Measurements from ENCODE around the gene TGM5. TPM values are rescaled to one million over a fixed set of nuclear protein-coding genes. Genes with fewer than 3 reads are reported as not detected.

Gene TGM5
- total RNA-seq, 2 donors from 2014 or later: not detected

DNA sequence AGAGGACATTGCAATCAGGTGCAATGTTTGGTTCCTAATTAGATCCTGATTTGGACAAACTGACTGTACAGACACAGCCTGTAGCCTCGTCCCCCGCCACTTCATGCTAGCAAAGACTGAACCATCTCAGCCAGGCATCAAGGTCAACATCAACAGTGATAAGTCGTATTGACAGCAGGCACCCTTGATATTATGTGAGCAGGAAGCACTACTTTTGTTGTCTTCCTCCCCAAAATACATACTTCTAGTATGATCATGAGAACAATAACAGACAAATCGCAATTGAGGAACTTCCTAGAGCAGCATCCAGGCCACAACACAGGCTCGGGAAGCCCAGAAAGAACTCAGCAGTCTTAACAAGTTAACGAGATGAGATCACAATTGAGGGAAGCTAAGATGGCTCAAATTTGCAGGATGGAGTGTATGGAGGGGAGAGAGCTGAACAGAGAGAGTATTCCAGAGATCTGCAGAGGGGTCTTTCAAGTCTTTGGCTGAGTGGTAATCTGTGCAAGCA is 20.4 kb downstream of the TGM5 start:
- peaks cover 3 to 5% of the 10 kb centered on the region in 2 donors for H3K4me1 ChIP-seq (ENCODE audit: control insufficient read depth in 1 of 2, low read depth in 2 of 2)
- H3K27me3 ChIP-seq (replicated peaks; ENCODE audit: insufficient read depth): no peaks in the 10 kb centered on the region
- H3K4me3 ChIP-seq: no peak overlapping the region
- ATAC-seq (ENCODE audit: insufficient number of reproducible peaks, low FRiP score, low read depth): no peak
- H3K9me3 ChIP-seq: no peaks in the 10 kb centered on the region
- no peaks in the 10 kb centered on the region for H3K36me3 ChIP-seq
- no peak for TF ChIP-seq CTCF (IDR thresholded peaks at IDR 0.05)
- no peak for DNase-seq (ENCODE audit: low spot score)
- no peak overlapping the region for H3K27ac ChIP-seq

DNA sequence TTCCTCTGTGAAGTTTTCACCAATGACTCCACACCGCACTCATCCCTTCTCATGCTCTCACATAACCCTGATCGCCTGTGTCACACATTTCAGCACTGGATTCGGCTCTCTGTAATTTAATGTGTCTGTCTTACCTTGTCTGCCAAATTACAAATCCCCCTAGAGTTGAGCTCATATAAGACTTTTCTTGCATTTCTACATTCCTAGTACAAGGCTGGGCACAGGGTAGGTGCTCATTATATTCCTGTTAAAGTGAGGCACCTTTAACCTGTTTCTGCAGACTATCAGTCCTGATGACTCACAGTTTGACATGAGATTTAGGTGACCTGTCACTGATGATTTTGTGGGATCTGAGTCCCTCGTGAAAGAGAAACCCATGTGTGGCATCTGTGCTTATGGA is 22.6 kb downstream of the TGM5 start:
- ATAC-seq (ENCODE audit: insufficient number of reproducible peaks, low FRiP score, low read depth): no peak
- H3K36me3 ChIP-seq: no peaks in the 10 kb centered on the region
- no peak overlapping the region for H3K27ac ChIP-seq
- no peaks in the 10 kb centered on the region for H3K9me3 ChIP-seq
- DNase-seq (ENCODE audit: low spot score): no peak
- no peaks in the 10 kb centered on the region for H3K27me3 ChIP-seq (replicated peaks; ENCODE audit: insufficient read depth)
- peaks cover 4 to 6% of the 10 kb centered on the region in 2 donors for H3K4me1 ChIP-seq (ENCODE audit: control insufficient read depth in 1 of 2, low read depth in 2 of 2)
- no peak for TF ChIP-seq CTCF (IDR thresholded peaks at IDR 0.05)
- no peak overlapping the region for H3K4me3 ChIP-seq

- DNase-seq (ENCODE audit: low spot score): no peak
- TF ChIP-seq CTCF (IDR thresholded peaks at IDR 0.05): no peak
- no peak overlapping the region for H3K4me3 ChIP-seq
- peaks cover 4 to 6% of the 10 kb centered on the region in 2 donors for H3K4me1 ChIP-seq (ENCODE audit: control insufficient read depth in 1 of 2, low read depth in 2 of 2)
- no peaks in the 10 kb centered on the region for H3K27me3 ChIP-seq (replicated peaks; ENCODE audit: insufficient read depth)
- H3K27ac ChIP-seq: no peak overlapping the region
- no peak for ATAC-seq (ENCODE audit: insufficient number of reproducible peaks, low FRiP score, low read depth)
- H3K36me3 ChIP-seq: no peaks in the 10 kb centered on the region
- no peaks in the 10 kb centered on the region for H3K9me3 ChIP-seq
Measured at GRCh38 chr15:43243020-43243645, 23.6 kb downstream of the TGM5 start.

GRCh38 chr15:43242616-43243015 is 24.1 kb downstream of the TGM5 start:
- no peak for ATAC-seq (ENCODE audit: insufficient number of reproducible peaks, low FRiP score, low read depth)
- Histone ChIP-seq H3K4me3 (no peak overlapping the region), H3K4me1 (ENCODE audit: control insufficient read depth in 1 of 2, low read depth in 2 of 2) (peaks cover 4 to 6% of the 10 kb centered on the region in 2 donors), H3K27me3 (replicated peaks; ENCODE audit: insufficient read depth) (no peaks in the 10 kb centered on the region), H3K27ac (no peak overlapping the region), H3K9me3 (no peaks in the 10 kb centered on the region), H3K36me3 (no peaks in the 10 kb centered on the region)
- no peak for TF ChIP-seq CTCF (IDR thresholded peaks at IDR 0.05)
- no peak for DNase-seq (ENCODE audit: low spot score)

- peak overlapping the region; percentile 31 to 56 for H3K27ac ChIP-seq
- DNase-seq (ENCODE audit: low spot score) (peak; percentile 17), ATAC-seq (ENCODE audit: insufficient number of reproducible peaks, low FRiP score, low read depth) (peak; percentile 77)
- no peak overlapping the region for H3K4me3 ChIP-seq
- H3K4me1 ChIP-seq (ENCODE audit: control insufficient read depth in 1 of 2, low read depth in 2 of 2): peaks cover 4 to 6% of the 10 kb centered on the region in 2 donors
- no peaks in the 10 kb centered on the region for H3K27me3 ChIP-seq (replicated peaks; ENCODE audit: insufficient read depth)
- H3K36me3 ChIP-seq: no peaks in the 10 kb centered on the region
- TF ChIP-seq CTCF (IDR thresholded peaks at IDR 0.05): no peak
- H3K9me3 ChIP-seq: no peaks in the 10 kb centered on the region
Measured at GRCh38 chr15:43241100-43241499, 25.6 kb downstream of the TGM5 start.
